ENCODE measurements around the gene SCG3. TPM values are rescaled to one million over a fixed set of nuclear protein-coding genes. Genes with fewer than 3 reads are reported as not detected.

The SCG3 gene
- total and polyA plus RNA-seq, 4 donors, result 0.14 to 1.3 (median 0.26) TPM

- WGBS, 2 donors, result 0% methylated on average over 1 of the region's 1 CpG
- no peaks in the 10 kb centered on the region for H3K9me3 ChIP-seq (ENCODE audit: control insufficient read depth in 4 of 4, insufficient read depth in 3 of 4, low read length in 3 of 4)
Measured at GRCh38 chr15:51687565-51687964, 6.3 kb downstream of the SCG3 start.

GRCh38 chr15:51688863-51689262 is 7.6 kb downstream of the SCG3 start:
- ATAC-seq (ENCODE audit: insufficient read depth, low FRiP score), result no peak
- Histone ChIP-seq H3K27me3 (ENCODE audit: control insufficient read depth in 3 of 3, insufficient read depth in 3 of 3, low read length in 2 of 3) (peaks cover 0 to 8% (median 0%) of the 10 kb centered on the region in 3 donors), H3K9ac (ENCODE audit: insufficient read depth in 1 of 2, low read length in 2 of 2) (no peak overlapping the region), H3K4me1 (ENCODE audit: control insufficient read depth in 5 of 5, insufficient read depth in 5 of 5, low read length in 5 of 5) (no peaks in the 10 kb centered on the region), H3K27ac (ENCODE audit: low read depth in 1 of 2, low read length in 1 of 2) (no peak overlapping the region), H3K36me3 (ENCODE audit: control insufficient read depth in 4 of 4, insufficient read depth in 4 of 4, low read length in 4 of 4) (no peaks in the 10 kb centered on the region), H3K4me3 (no peak overlapping the region), H3K9me3 (ENCODE audit: control insufficient read depth in 4 of 4, insufficient read depth in 3 of 4, low read length in 3 of 4) (no peaks in the 10 kb centered on the region)
- TF ChIP-seq CTCF (IDR thresholded peaks at IDR 0.05; ENCODE audit: control extremely low read depth, extremely low read depth), result no peak
- WGBS, 2 donors, result 67 to 82% methylated on average over 2 of the region's 2 CpGs
- no peak for DNase-seq

More at GRCh38 chr15:51687565-51687964, 6.3 kb downstream of the SCG3 start:
- Histone ChIP-seq H3K27me3 (ENCODE audit: control insufficient read depth in 3 of 3, insufficient read depth in 3 of 3, low read length in 2 of 3) (peaks cover 0 to 8% (median 0%) of the 10 kb centered on the region in 3 donors), H3K4me1 (ENCODE audit: control insufficient read depth in 5 of 5, insufficient read depth in 5 of 5, low read length in 5 of 5) (no peaks in the 10 kb centered on the region), H3K9ac (ENCODE audit: insufficient read depth in 1 of 2, low read length in 2 of 2) (no peak overlapping the region), H3K27ac (ENCODE audit: low read depth in 1 of 2, low read length in 1 of 2) (no peak overlapping the region), H3K36me3 (ENCODE audit: control insufficient read depth in 4 of 4, insufficient read depth in 4 of 4, low read length in 4 of 4) (no peaks in the 10 kb centered on the region), H3K4me3 (no peak overlapping the region)
- ATAC-seq (ENCODE audit: insufficient read depth, low FRiP score) (no peak), DNase-seq (no peak)
- no peak for TF ChIP-seq CTCF (IDR thresholded peaks at IDR 0.05; ENCODE audit: control extremely low read depth, extremely low read depth)

- Histone ChIP-seq H3K36me3 (ENCODE audit: control insufficient read depth in 4 of 4, insufficient read depth in 4 of 4, low read length in 4 of 4) (no peaks in the 10 kb centered on the region), H3K4me3 (no peak overlapping the region), H3K9me3 (ENCODE audit: control insufficient read depth in 4 of 4, insufficient read depth in 3 of 4, low read length in 3 of 4) (no peaks in the 10 kb centered on the region), H3K27me3 (ENCODE audit: control insufficient read depth in 3 of 3, insufficient read depth in 3 of 3, low read length in 2 of 3) (peaks cover 0 to 2% (median 2%) of the 10 kb centered on the region in 3 donors), H3K4me1 (ENCODE audit: control insufficient read depth in 5 of 5, insufficient read depth in 5 of 5, low read length in 5 of 5) (no peaks in the 10 kb centered on the region), H3K27ac (ENCODE audit: low read depth in 1 of 2, low read length in 1 of 2) (no peak overlapping the region), H3K9ac (ENCODE audit: insufficient read depth in 1 of 2, low read length in 2 of 2) (no peak overlapping the region)
- TF ChIP-seq CTCF (IDR thresholded peaks at IDR 0.05; ENCODE audit: control extremely low read depth, extremely low read depth), result no peak
- 50 to 52% methylated on average over 3 of the region's 3 CpGs for WGBS, 2 donors
- no peak for ATAC-seq (ENCODE audit: insufficient read depth, low FRiP score)
- DNase-seq, result no peak
Measured at GRCh38 chr15:51692154-51692553, 10.9 kb downstream of the SCG3 start.

GRCh38 chr15:51696566-51696965 is 15.3 kb downstream of the SCG3 start:
- H3K9ac ChIP-seq (ENCODE audit: insufficient read depth in 1 of 2, low read length in 2 of 2), result no peak overlapping the region
- H3K4me1 ChIP-seq (ENCODE audit: control insufficient read depth in 5 of 5, insufficient read depth in 5 of 5, low read length in 5 of 5), result no peaks in the 10 kb centered on the region
- TF ChIP-seq CTCF (IDR thresholded peaks at IDR 0.05; ENCODE audit: control extremely low read depth, extremely low read depth), result no peak
- H3K9me3 ChIP-seq (ENCODE audit: control insufficient read depth in 4 of 4, insufficient read depth in 3 of 4, low read length in 3 of 4), result no peaks in the 10 kb centered on the region
- peaks cover 0 to 2% (median 0%) of the 10 kb centered on the region in 3 donors for H3K27me3 ChIP-seq (ENCODE audit: control insufficient read depth in 3 of 3, insufficient read depth in 3 of 3, low read length in 2 of 3)
- H3K4me3 ChIP-seq, result no peak overlapping the region
- peaks cover 0 to 2% (median 0%) of the 10 kb centered on the region in 4 donors for H3K36me3 ChIP-seq (ENCODE audit: control insufficient read depth in 4 of 4, insufficient read depth in 4 of 4, low read length in 4 of 4)
- no peak for ATAC-seq (ENCODE audit: insufficient read depth, low FRiP score)
- no peak overlapping the region for H3K27ac ChIP-seq (ENCODE audit: low read depth in 1 of 2, low read length in 1 of 2)
- 81 to 90% methylated on average over 5 of the region's 5 CpGs for WGBS, 2 donors
- no peak for DNase-seq

Data from lung (tissue), 12 donors.